ENCODE data around the gene CD200.

CD200 gene

DNA sequence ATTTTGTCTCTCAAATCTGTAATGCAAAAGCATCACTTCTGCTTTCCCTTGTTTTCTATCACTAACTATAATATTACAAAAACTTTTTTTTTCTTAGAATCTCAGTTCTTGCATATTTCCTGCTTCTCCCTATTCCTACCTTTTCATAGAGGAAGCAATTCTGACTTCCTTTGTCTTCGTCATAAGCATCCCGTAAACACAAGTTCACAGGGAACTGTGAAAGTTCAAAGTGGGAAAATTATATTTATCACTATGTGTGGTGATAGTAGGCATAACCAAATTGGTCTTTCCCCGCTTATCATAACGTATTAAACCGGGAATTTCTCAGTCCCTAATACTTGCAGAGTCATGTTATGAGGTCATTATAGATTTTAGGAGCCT lies 22.3 kb downstream of the CD200 start:
- Histone ChIP-seq H2AFZ (ENCODE audit: low read depth, low read length) (no peak overlapping the region), H3K4me3 (ENCODE audit: low read length) (no peak overlapping the region), H3K4me1 (ENCODE audit: insufficient read depth, low read length) (peaks cover 20% of the 10 kb centered on the region), H3K36me3 (ENCODE audit: insufficient read depth, low read length) (peaks cover 18% of the 10 kb centered on the region), H3K27me3 (ENCODE audit: insufficient read depth, low read length) (no peaks in the 10 kb centered on the region), H3K9me3 (ENCODE audit: low read length) (no peaks in the 10 kb centered on the region)

DNA sequence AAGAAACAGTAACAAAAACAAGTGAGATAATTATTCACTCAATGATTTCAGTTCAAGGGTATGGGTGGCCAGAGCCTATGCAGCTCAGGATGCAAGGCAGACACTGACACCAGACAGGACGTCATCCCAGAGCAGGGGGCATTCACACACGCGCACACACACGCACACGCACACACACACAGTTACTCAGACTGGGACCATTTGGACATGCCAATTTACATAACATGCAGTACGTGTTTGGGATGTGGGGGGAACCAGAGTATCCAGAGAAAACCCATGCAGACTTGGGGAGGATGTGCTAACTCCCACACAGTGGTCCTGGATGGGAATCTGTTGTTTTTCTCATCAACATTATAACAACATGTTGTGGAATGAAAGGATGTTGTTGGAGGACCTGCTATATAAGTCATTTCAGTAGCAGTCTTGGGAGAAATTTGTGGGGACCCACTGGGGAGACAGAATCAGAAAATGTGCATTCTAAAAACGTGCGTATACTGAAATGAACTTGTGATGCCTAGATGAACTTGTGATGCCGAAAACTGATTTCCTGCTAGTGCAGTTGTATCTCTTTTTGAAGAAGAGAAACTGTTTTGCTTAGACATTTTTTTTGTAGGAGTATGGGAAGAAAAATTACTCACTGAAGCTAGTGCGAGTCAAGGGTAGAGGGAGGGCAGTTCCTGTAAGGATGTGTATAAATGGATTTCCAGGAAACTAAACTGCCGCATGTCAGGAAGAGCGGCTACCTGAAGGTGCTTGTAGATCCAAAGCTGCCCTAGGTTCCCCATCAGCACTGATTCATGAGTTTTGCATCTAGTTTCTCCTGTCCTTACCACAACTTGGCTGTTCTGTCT lies 25.2 kb downstream of the CD200 start:
- H3K9me3 ChIP-seq (ENCODE audit: low read length): peaks cover 1% of the 10 kb centered on the region
- H3K27me3 ChIP-seq (ENCODE audit: insufficient read depth, low read length): no peaks in the 10 kb centered on the region
- no peak overlapping the region for H2AFZ ChIP-seq (ENCODE audit: low read depth, low read length)
- H3K4me3 ChIP-seq (ENCODE audit: low read length): no peak overlapping the region
- H3K4me1 ChIP-seq (ENCODE audit: insufficient read depth, low read length): peaks cover 8% of the 10 kb centered on the region
- H3K36me3 ChIP-seq (ENCODE audit: insufficient read depth, low read length): peaks cover 26% of the 10 kb centered on the region

DNA sequence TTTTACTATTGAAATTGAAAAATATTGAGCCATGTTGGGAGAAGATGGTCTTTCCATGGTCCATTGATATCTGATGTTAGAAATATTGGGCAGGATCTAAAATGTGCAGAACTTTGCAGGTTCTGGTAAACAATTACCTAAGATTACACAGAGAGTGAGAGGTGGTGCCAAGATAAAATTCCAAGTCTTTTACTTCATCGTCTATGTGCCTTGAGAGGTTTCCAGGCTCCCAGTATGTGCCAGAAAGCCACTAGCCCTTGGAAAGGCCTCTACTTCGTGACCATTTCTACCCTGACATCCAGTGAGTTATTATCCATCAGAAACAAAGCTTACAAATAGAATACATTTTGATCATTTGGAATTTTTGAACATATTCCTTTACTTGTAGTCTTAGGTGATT lies 27.6 kb downstream of the CD200 start:
- H3K4me3 ChIP-seq (ENCODE audit: low read length): no peak overlapping the region
- no peak overlapping the region for H2AFZ ChIP-seq (ENCODE audit: low read depth, low read length)
- H3K27me3 ChIP-seq (ENCODE audit: insufficient read depth, low read length): no peaks in the 10 kb centered on the region
- peaks cover 30% of the 10 kb centered on the region for H3K36me3 ChIP-seq (ENCODE audit: insufficient read depth, low read length)
- H3K4me1 ChIP-seq (ENCODE audit: insufficient read depth, low read length): no peaks in the 10 kb centered on the region
- peaks cover 1% of the 10 kb centered on the region for H3K9me3 ChIP-seq (ENCODE audit: low read length)

DNA sequence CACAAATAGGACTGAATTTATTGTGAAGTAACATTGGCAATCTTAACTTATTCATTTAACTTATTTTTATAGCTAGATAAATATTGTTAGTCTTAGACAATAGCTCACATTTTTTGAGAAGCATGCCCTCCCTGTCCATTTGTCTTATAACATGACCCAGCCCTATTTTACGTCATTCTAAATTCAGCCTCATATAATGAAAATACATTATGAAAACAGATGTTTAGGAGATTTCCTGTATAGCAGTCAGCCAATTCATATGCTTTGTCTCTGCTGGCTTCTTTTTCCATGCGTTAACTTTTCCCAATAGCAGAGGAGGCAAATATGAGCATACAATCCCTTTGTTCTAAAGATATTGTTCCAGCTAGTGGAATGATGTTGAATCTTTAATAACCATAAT lies 29.3 kb downstream of the CD200 start:
- no peaks in the 10 kb centered on the region for H3K27me3 ChIP-seq (ENCODE audit: insufficient read depth, low read length)
- H3K4me3 ChIP-seq (ENCODE audit: low read length): no peak overlapping the region
- no peak overlapping the region for H2AFZ ChIP-seq (ENCODE audit: low read depth, low read length)
- H3K9me3 ChIP-seq (ENCODE audit: low read length): peaks cover 1% of the 10 kb centered on the region
- no peaks in the 10 kb centered on the region for H3K4me1 ChIP-seq (ENCODE audit: insufficient read depth, low read length)
- H3K36me3 ChIP-seq (ENCODE audit: insufficient read depth, low read length): peaks cover 33% of the 10 kb centered on the region

DNA sequence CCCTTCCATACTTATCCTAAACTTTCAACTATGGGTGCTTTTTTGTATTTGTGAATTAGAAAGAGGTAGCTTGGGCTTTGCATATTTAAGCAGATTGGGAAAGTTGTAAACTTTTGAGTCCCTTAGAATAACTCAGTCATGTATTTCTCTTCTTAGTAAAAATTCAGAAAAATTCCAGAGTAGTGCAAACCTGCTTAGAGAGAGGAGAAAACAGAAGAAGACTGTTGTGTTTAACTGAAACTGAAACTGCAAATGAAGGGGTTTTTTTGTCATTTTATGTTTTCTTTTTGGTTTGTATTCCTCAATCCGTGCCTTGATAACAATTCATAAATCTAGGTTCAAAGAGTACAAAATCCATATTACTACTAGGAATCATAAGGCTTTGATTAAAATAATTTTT lies 31.3 kb downstream of the CD200 start:
- Histone ChIP-seq H2AFZ (ENCODE audit: low read depth, low read length) (no peak overlapping the region), H3K4me3 (ENCODE audit: low read length) (no peak overlapping the region), H3K4me1 (ENCODE audit: insufficient read depth, low read length) (peaks cover 6% of the 10 kb centered on the region), H3K27me3 (ENCODE audit: insufficient read depth, low read length) (no peaks in the 10 kb centered on the region), H3K36me3 (ENCODE audit: insufficient read depth, low read length) (peaks cover 33% of the 10 kb centered on the region), H3K9me3 (ENCODE audit: low read length) (peaks cover 1% of the 10 kb centered on the region)

DNA sequence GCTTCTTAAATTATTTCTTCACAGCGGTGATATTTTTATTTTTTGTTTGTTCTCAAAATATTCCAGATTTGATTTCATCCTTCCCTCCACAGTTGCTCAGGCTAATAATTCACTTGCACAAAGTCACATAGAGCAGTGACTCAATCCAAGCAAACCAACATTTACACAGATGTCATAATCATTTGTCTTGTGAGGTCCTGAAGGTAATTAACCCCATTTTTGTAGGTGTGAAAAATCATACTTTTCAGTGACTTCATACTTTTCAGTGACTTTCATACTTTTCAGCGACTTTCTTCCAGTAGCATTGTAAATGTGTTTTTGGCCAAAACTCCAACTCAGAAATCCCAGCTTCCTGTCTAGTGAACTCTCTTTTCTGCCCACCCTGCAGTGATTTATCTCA lies 32.1 kb downstream of the CD200 start:
- Histone ChIP-seq H3K4me1 (ENCODE audit: insufficient read depth, low read length) (peaks cover 6% of the 10 kb centered on the region), H2AFZ (ENCODE audit: low read depth, low read length) (no peak overlapping the region), H3K4me3 (ENCODE audit: low read length) (no peak overlapping the region), H3K9me3 (ENCODE audit: low read length) (peaks cover 1% of the 10 kb centered on the region), H3K27me3 (ENCODE audit: insufficient read depth, low read length) (no peaks in the 10 kb centered on the region), H3K36me3 (ENCODE audit: insufficient read depth, low read length) (peaks cover 33% of the 10 kb centered on the region)

DNA sequence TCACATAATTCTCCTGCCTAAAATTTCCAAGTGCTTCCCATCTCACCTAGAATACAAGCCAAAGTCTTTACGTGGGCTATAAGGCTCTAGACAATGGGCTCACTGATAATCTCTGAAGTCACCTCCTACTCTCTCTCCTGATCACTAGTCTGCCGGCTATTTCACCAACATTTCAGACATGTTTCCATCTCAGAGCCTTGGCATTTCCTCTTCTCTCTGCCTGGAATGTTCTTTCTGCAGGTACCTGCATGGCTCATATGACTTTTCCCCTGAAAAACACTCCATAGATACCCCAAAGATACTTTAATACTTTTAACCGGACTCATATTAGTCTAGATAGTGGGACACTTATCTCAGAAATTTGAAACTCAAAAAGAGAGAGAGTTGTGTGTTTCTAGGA lies 32.7 kb downstream of the CD200 start:
- H2AFZ ChIP-seq (ENCODE audit: low read depth, low read length): no peak overlapping the region
- H3K36me3 ChIP-seq (ENCODE audit: insufficient read depth, low read length): peaks cover 32% of the 10 kb centered on the region

DNA sequence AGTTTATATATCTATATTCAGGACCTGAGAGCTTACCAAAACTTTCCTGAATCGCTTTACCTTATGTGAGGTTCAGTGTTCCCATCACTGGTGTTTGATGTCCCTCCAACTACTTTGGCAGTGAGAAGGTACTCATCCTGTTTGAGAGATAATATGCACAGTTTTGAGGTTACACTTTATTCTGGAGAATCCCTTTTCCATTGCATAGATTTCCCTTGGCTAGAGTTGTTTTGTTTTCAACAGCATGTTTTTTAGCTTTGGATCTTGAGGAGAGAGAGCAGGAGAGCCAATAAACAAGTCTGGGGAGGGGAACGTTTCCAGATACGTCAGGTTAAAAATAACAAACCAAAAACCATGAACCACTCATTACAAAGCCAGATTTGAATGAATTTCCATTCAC lies 33.6 kb downstream of the CD200 start:
- Histone ChIP-seq H3K4me1 (ENCODE audit: insufficient read depth, low read length) (peaks cover 6% of the 10 kb centered on the region), H3K36me3 (ENCODE audit: insufficient read depth, low read length) (peaks cover 29% of the 10 kb centered on the region), H3K4me3 (ENCODE audit: low read length) (no peak overlapping the region), H2AFZ (ENCODE audit: low read depth, low read length) (no peak overlapping the region), H3K9me3 (ENCODE audit: low read length) (peaks cover 1% of the 10 kb centered on the region), H3K27me3 (ENCODE audit: insufficient read depth, low read length) (no peaks in the 10 kb centered on the region)

More for the DNA sequence above, 32.7 kb downstream of the CD200 start:
- H3K27me3 ChIP-seq (ENCODE audit: insufficient read depth, low read length): no peaks in the 10 kb centered on the region
- H3K9me3 ChIP-seq (ENCODE audit: low read length): peaks cover 1% of the 10 kb centered on the region
- peaks cover 6% of the 10 kb centered on the region for H3K4me1 ChIP-seq (ENCODE audit: insufficient read depth, low read length)
- no peak overlapping the region for H3K4me3 ChIP-seq (ENCODE audit: low read length)

DNA sequence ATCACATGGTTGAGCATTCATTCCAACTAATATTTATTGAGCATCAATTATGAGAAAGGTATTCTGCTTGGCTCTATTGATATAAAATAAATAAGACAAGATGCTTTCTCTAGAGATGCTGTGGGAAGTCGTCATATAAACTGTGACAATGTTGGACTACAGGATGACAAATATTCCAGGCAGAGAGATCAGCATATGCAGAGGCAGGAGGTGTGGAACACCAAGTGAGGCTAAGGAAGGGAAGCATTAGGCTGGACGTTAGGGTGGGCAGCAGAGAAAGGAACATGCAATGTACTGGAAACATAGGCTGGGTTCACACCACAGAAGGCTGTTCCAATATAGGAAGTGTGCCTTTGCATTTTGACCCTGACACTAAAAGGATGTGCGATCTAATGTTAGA lies 38.6 kb downstream of the CD200 start:
- H3K4me3 ChIP-seq (ENCODE audit: low read length): no peak overlapping the region
- no peaks in the 10 kb centered on the region for H3K9me3 ChIP-seq (ENCODE audit: low read length)

DNA sequence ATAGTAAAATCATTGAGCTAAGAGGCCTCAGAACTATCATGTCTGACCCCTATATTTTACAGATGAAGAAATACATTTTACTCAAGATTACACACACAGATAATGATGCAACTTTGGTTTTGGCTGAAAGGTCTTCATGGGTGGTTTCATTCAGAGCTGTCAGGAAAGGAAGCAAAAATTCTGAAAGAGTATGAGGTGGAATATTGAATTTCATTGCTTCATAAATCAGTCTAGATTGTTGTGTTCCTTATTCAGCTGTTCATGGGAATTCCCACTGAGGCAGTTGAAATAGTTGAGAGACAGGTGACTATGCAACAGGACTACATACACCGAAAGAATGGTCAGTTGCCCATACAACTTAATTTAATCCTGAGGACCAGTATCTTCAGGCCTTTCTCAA lies 39.4 kb downstream of the CD200 start:
- no peak overlapping the region for H3K4me3 ChIP-seq (ENCODE audit: low read length)
- H3K4me1 ChIP-seq (ENCODE audit: insufficient read depth, low read length): peaks cover 6% of the 10 kb centered on the region
- H3K36me3 ChIP-seq (ENCODE audit: insufficient read depth, low read length): no peaks in the 10 kb centered on the region
- H3K27me3 ChIP-seq (ENCODE audit: insufficient read depth, low read length): no peaks in the 10 kb centered on the region
- no peak overlapping the region for H2AFZ ChIP-seq (ENCODE audit: low read depth, low read length)
- H3K9me3 ChIP-seq (ENCODE audit: low read length): no peaks in the 10 kb centered on the region

More for the DNA sequence above, 38.6 kb downstream of the CD200 start:
- H3K4me1 ChIP-seq (ENCODE audit: insufficient read depth, low read length): peaks cover 6% of the 10 kb centered on the region
- H3K27me3 ChIP-seq (ENCODE audit: insufficient read depth, low read length): no peaks in the 10 kb centered on the region
- H2AFZ ChIP-seq (ENCODE audit: low read depth, low read length): no peak overlapping the region
- no peaks in the 10 kb centered on the region for H3K36me3 ChIP-seq (ENCODE audit: insufficient read depth, low read length)

DNA sequence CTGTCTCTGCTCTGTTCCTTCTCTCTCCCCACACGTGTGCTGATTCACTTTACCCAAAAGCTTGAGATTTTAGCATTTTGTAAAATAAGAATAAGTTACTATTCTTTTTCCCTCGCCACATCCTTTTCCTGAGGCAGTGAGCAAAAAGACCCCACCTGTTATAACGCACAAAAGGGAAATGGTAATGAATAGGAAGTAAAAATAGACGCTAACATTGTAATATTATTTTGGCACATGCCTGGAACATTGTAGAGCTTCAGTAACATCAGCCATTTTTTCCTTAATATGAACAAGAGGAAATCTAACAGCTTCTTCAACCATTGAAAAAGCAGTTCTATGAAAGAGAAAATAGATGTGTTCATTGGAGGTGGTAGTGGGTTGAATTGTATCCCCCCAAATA lies 40.5 kb downstream of the CD200 start:
- no peak overlapping the region for H3K4me3 ChIP-seq (ENCODE audit: low read length)
- H3K4me1 ChIP-seq (ENCODE audit: insufficient read depth, low read length): peaks cover 6% of the 10 kb centered on the region
- no peak overlapping the region for H2AFZ ChIP-seq (ENCODE audit: low read depth, low read length)
- H3K9me3 ChIP-seq (ENCODE audit: low read length): no peaks in the 10 kb centered on the region
- no peaks in the 10 kb centered on the region for H3K36me3 ChIP-seq (ENCODE audit: insufficient read depth, low read length)
- no peaks in the 10 kb centered on the region for H3K27me3 ChIP-seq (ENCODE audit: insufficient read depth, low read length)

DNA sequence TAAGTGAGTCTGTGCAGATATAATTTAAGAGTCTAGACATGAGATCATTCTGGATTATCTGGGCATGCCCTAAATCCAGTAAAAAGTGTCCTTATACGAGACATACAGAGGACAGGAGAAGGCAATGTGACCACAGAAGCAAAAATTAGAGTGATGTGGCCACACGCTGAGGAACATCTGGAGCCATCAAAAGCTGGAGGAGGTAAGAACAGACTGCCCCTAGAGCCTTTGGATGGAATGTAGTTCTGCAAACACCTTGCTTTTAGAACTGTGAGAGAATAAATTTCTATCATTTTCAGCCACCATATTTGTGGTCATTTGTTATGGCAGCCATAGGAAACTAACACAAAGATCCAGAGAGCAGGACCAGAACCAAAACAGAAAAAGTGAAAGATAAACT lies 41.0 kb downstream of the CD200 start:
- H3K4me3 ChIP-seq (ENCODE audit: low read length): no peak overlapping the region
- no peaks in the 10 kb centered on the region for H3K36me3 ChIP-seq (ENCODE audit: insufficient read depth, low read length)
- no peak overlapping the region for H2AFZ ChIP-seq (ENCODE audit: low read depth, low read length)
- no peaks in the 10 kb centered on the region for H3K9me3 ChIP-seq (ENCODE audit: low read length)
- peaks cover 3% of the 10 kb centered on the region for H3K4me1 ChIP-seq (ENCODE audit: insufficient read depth, low read length)
- no peaks in the 10 kb centered on the region for H3K27me3 ChIP-seq (ENCODE audit: insufficient read depth, low read length)

DNA sequence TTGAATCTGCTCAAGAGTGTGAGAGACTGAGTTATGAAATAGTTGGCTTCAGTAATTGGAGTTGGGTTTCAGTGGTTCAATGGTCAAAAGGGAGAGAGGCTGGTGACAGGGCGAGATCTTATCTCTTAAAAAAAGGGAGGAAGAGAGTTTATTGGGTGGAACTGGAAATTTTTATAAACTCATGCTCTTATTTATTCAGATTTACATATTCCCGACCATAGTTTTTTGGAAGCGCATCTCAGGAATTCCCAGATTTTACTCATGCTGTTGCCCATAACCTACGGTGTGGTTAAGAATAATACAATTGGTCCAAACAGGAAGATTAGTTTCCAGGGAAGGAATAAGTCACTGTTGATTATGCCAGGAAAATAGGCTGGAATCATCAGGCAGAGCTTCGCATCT lies 41.4 kb downstream of the CD200 start:
- Histone ChIP-seq H3K4me3 (ENCODE audit: low read length) (no peak overlapping the region), H3K4me1 (ENCODE audit: insufficient read depth, low read length) (no peaks in the 10 kb centered on the region), H2AFZ (ENCODE audit: low read depth, low read length) (no peak overlapping the region), H3K27me3 (ENCODE audit: insufficient read depth, low read length) (no peaks in the 10 kb centered on the region), H3K36me3 (ENCODE audit: insufficient read depth, low read length) (no peaks in the 10 kb centered on the region), H3K9me3 (ENCODE audit: low read length) (no peaks in the 10 kb centered on the region)

DNA sequence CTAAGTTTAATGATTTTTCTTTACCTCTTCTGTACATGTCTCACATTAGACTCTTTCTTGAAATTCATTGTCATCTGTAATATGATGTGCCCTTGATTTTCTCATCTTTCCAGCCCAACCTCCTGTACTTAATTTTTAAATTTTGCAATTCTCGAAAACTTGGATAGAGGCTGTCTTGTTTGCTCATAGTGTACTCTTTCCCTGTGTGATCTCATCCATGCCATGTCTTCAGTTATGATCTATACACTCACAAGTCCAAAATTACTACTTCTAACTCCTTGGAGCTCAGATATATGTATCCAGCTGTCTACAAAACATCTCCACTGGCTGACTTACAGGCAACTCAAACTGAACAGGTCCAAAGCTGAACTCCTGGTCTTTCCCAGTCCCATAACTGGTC lies 42.2 kb downstream of the CD200 start:
- Histone ChIP-seq H3K9me3 (ENCODE audit: low read length) (no peaks in the 10 kb centered on the region), H3K4me3 (ENCODE audit: low read length) (no peak overlapping the region), H3K36me3 (ENCODE audit: insufficient read depth, low read length) (no peaks in the 10 kb centered on the region), H2AFZ (ENCODE audit: low read depth, low read length) (no peak overlapping the region), H3K27me3 (ENCODE audit: insufficient read depth, low read length) (no peaks in the 10 kb centered on the region), H3K4me1 (ENCODE audit: insufficient read depth, low read length) (no peaks in the 10 kb centered on the region)
